B cell (primary cell): ENCODE data around the gene AGAP1.

Experiments
- CTCF ChIP-seq: fragments of 200-600 bp; IDR thresholded peaks from one replicate; pipeline ENCODE4 v1.8.0; 2022; ENCODE audit warnings: antibody characterized with exemption, mild to moderate bottlenecking
- EZH2 ChIP-seq: IDR thresholded peaks from 2 replicates; pipeline ENCODE4 v1.6.1; 2012; ENCODE audit warnings: borderline replicate concordance, low read depth, mild to moderate bottlenecking, moderate library complexity, low read length; ENCODE audit not compliant: insufficient read depth, poor library complexity, severe bottlenecking

DNA sequence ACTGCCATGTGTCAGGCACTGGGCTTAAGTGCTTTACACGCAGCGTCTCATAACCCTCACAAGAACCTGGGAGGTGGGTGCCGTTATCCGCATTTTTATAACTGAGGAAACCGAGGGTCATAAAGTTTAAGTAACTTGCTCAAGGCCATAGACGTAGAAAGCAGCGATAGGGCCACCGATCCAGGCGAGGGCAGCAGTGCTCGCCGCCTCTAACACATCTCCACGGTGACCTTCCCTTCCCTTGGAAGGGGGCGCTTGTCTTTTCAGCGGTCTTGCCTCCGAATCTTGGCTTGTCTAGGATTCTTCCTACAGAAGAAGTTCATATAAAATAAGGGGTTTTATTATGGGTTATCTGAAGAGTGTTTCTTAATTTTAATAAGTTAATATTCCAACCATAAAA is 487.8 kb downstream of the AGAP1 start:
- TF ChIP-seq CTCF (no peak), EZH2 (no peak)
